ENCODE measurements around the gene CNBP. TPM values are rescaled to one million over a fixed set of nuclear protein-coding genes. Genes with fewer than 3 reads are reported as not detected.

Gene CNBP
- total RNA-seq (2021; ENCODE audit: unreplicated experiment) (353 TPM), Bru-seq, nascent RNA (percentile 99 among the genes with signal in this experiment), BruChase-seq, experiment 1, labeled RNA remaining after a 6-hour chase (percentile 99 among the genes with signal in this experiment), BruChase-seq, experiment 2, labeled RNA remaining after a 2-hour chase (percentile 99 among the genes with signal in this experiment)
- polyA plus RNA-seq (2012): 338 TPM in 2 replicates
- long read RNA-seq, transcript CNBP-207 (5 exons, 1,626 nt): major isoform, 315 of 816 reads
- long read RNA-seq, transcript CNBP-204 (5 exons, 1,641 nt): minor isoform, 65 of 816 reads
- long read RNA-seq, transcript CNBP-208 (5 exons, 1,549 nt): minor isoform, 18 of 816 reads
- long read RNA-seq, transcript CNBP-201 (5 exons, 1,664 nt): minor isoform, 182 of 816 reads
- long read RNA-seq, partial matches to known transcripts: 18 of 816 reads
- long read RNA-seq, other reads (novel, unspliced or antisense): 203 of 816 reads

GRCh38 chr3:129183569-129184395 lies at the start of gene CNBP:
CNBP (minus strand) TSS chr3:129183896; CDS start chr3:129171757, 12,139 bp downstream.
- H3K79me2 ChIP-seq (ENCODE audit: insufficient read depth, low read length): peaks cover 72% of the 10 kb centered on the region
- peaks cover 29% of the 10 kb centered on the region for H4K20me1 ChIP-seq (ENCODE audit: insufficient read depth)
- H2AFZ ChIP-seq (ENCODE audit: low read depth, low read length, poor library complexity, severe bottlenecking): no peak within 1 kb of the TSS
- H3K9ac ChIP-seq (ENCODE audit: low read length): peak within 1 kb of the TSS; percentile 100
- no peaks in the 10 kb centered on the region for H3K9me3 ChIP-seq (ENCODE audit: control insufficient read depth in 1 of 2, insufficient read depth in 1 of 2, low read depth in 1 of 2, low read length in 2 of 2)
- ATAC-seq (peak; percentile 97), DNase-seq (ENCODE audit: low read depth, low spot score) (peak; percentile 78)
- H3K36me3 ChIP-seq (ENCODE audit: control insufficient read depth in 1 of 2, insufficient read depth in 2 of 2, low read length in 2 of 2): peaks cover 8 to 16% of the 10 kb centered on the region in 2 experiments
- ChIA-PET POLR2A (interaction anchor here (0.7 to 2.2 kb wide), 9 partner anchors 13 to 66 kb away, joined by 3 to 12 read pairs (median 4); partner anchors contain the start of gene COPG1), RAD21 (ENCODE audit: low non-redundant PET in 1 of 2, low total read pairs in 2 of 2, uncharacterized antibody in 2 of 2, unreplicated experiment in 2 of 2) (interaction anchor here in 1 of 2 experiments (1.7 kb wide), 1 partner anchor 62 kb away, joined by 3 read pairs; no protein-coding TSS in a partner anchor), CTCF (interaction anchor here (1.2 to 1.3 kb wide), 2 partner anchors 21 to 214 kb away, joined by 3 read pairs; no protein-coding TSS in a partner anchor)
- H3K27me3 ChIP-seq (ENCODE audit: insufficient read depth, low read length): no peaks in the 10 kb centered on the region
- H3K4me3 ChIP-seq (replicated peaks in 1 of 2; ENCODE audit: low read depth in 1 of 2, low read length in 2 of 2): peak within 1 kb of the TSS; percentile 73 to 99
- intact Hi-C loops (cut with micrococcal nuclease): loop anchor here (2.0 to 5.0 kb wide), 3 partner anchors 27 to 61 kb away; no protein-coding TSS in a partner anchor
- peak within 1 kb of the TSS; percentile 84 for H3K4me2 ChIP-seq (ENCODE audit: low read length)
- H3K27ac ChIP-seq (ENCODE audit: low read depth, low read length): peak within 1 kb of the TSS; percentile 99
- BruUV-seq (replicated peaks): no TSS peak
- peaks cover 7 to 32% of the 10 kb centered on the region in 2 experiments for H3K4me1 ChIP-seq (ENCODE audit: control insufficient read depth in 1 of 2, insufficient read depth in 2 of 2, low read length in 2 of 2)
- no peaks in the 10 kb centered on the region for H3K9me2 ChIP-seq (ENCODE audit: insufficient read depth)
- TF ChIP-seq EZH2phosphoT487 (IDR thresholded peaks at IDR 0.05; ENCODE audit: borderline replicate concordance) (no peak), POLR2A (IDR thresholded peaks at IDR 0.05; ENCODE audit: borderline replicate concordance, extremely low read depth, insufficient read depth, insufficient read length) (no peak), REST (IDR thresholded peaks at IDR 0.05; ENCODE audit: low read depth) (no peak), POLR2AphosphoS5 (IDR thresholded peaks at IDR 0.05; ENCODE audit: low read depth, low read length) (peak; percentile 97), EZH2 (IDR thresholded peaks at IDR 0.05) (no peak), ZBTB33 (IDR thresholded peaks at IDR 0.05; ENCODE audit: extremely low read depth, insufficient replicate concordance, low read length) (no peak), FOSL1 (IDR thresholded peaks at IDR 0.05; ENCODE audit: low read depth) (no peak), ELF1 (IDR thresholded peaks at IDR 0.05; ENCODE audit: borderline replicate concordance, low read depth) (no peak), MAX (IDR thresholded peaks at IDR 0.05) (peak; percentile 96), SRF (IDR thresholded peaks at IDR 0.05; ENCODE audit: low read depth) (no peak), JUND (IDR thresholded peaks at IDR 0.05) (no peak; the same call in 1 of the 2 replicates), YY1 (IDR thresholded peaks at IDR 0.05; ENCODE audit: extremely low read depth, insufficient replicate concordance, low read depth, low read length) (peak; percentile 49), TCF7L2 (IDR thresholded peaks at IDR 0.05; ENCODE audit: borderline replicate concordance, extremely low read depth, insufficient read depth, insufficient read length) (no peak), RAD21 (IDR thresholded peaks at IDR 0.05; ENCODE audit: low read depth) (no peak; the same call in 1 of the 2 replicates), SP1 (IDR thresholded peaks at IDR 0.05; ENCODE audit: low read depth) (peak; percentile 76), ATF3 (IDR thresholded peaks at IDR 0.05) (no peak), EGR1 (IDR thresholded peaks at IDR 0.05; ENCODE audit: low read depth) (peak; percentile 94), SIN3A (IDR thresholded peaks at IDR 0.05; ENCODE audit: low read depth) (peak; percentile 95)
